GM21390 (cell line): ENCODE data around the gene RTP5.
"Not testable (repeated sequence)": the region's sequence is repeated elsewhere in the genome, so short reads cannot be mapped to it uniquely, and the experiment has no call there.

Source experiments
- ATAC-seq: cut with Tn5 transposase; IDR thresholded peaks from one replicate; pipeline ENCODE4 v1.9.1; 2021; ENCODE audit not compliant: unreplicated experiment

RTP5 gene

DNA sequence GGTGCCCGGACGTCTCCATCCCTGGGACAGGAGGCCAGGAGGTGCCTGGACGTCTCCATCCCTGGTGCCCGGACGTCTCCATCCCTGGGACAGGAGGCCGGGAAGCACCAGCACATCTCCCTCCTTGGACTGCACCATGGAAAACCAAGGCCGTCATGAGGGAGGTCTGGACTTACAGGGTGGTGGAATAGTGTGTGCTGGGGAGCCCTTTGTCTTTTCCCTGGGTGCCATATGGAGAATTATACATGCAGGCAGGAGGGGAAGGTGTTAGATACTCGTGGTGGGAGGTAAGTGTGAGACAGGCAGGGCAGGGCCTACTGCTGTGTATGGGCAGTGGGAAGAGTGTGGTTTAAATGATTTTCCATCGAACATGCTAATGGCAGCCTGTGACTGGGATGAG lies 52.9 kb downstream of the RTP5 start:
- no peak for ATAC-seq

DNA sequence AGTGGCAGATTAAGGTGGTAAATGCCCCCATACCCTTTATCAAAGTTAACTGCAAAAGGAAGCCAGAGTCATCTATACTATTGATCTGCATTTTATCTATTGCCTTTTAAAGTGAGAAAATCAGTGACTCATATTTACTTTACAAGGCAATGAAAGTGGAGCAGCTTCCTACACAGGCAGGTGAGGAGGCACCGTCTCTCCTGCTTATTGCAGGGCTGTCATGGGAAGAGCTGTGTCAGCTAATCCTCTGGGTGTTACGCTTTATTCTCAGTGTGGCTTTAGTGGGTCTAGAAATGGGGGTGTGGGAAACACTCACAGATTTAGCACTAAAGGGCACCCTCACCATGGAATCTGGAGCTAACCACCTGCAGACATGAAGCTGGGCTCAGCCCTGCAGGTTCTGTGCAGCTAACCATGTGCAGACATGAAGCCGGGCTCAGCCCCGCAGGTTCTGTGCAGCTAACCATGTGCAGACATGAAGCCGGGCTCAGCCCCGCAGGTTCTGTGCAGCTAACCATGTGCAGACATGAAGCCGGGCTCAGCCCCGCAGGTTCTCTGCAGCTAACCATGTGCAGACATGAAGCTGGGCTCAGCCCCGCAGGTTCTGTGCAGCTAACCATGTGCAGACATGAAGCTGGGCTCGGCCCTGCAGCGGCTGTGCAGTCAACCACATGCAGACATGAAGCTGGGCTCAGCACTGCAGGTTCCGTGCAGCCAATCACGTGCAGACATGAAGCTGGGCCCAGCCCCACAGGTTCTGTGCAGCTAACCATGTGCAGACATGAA lies 53.5 kb downstream of the RTP5 start:
- ATAC-seq = not testable (repeated sequence)
